Mononuclear cell (primary cell): Measurements from ENCODE around the gene PSMB11. TPM values are rescaled to one million over a fixed set of nuclear protein-coding genes. Genes with fewer than 3 reads are reported as not detected.

Experiments used
- H3K27me3 ChIP-seq: 2 replicates; pipeline ENCODE4 v1.6.0; 2011; ENCODE audit warnings: low read length, control low read depth; ENCODE audit not compliant: insufficient read depth
- H3K4me1 ChIP-seq: 2 replicates; pipeline ENCODE4 v1.5.1; 2011; ENCODE audit warnings: mild to moderate bottlenecking, low read length, control low read depth; ENCODE audit not compliant: insufficient read depth
- H3K4me3 ChIP-seq: 2 replicates; pipeline ENCODE4 v1.5.1; 2011; ENCODE audit warnings: mild to moderate bottlenecking, low read length, moderate library complexity
- H3K9me3 ChIP-seq: 2 replicates; pipeline ENCODE4 v1.5.1; 2011; ENCODE audit warnings: low read depth, mild to moderate bottlenecking, control low read depth, low read length
- total RNA-seq: library from RNA; depleted of rRNA; stranded (reverse); fragments of >200 nt; gene quantifications from one replicate; pipeline ENCODE4 v1.2.3, GENCODE V29; 2012

The PSMB11 gene
- total RNA-seq, 1 donor, result not detected

- no peaks in the 10 kb centered on the region for H3K27me3 ChIP-seq
- H3K4me3 ChIP-seq, result peak within 1 kb of the TSS; percentile 47
- H3K9me3 ChIP-seq, result no peaks in the 10 kb centered on the region
- peaks cover 20% of the 10 kb centered on the region for H3K4me1 ChIP-seq
These were observed 15.1 kb downstream of the PSMB11 start, which contains the start of gene CDH24 for GRCh38 chr14:23056956-23057756. Gene CDH24 (minus strand): TSS chr14:23057520. CDS start chr14:23055733, 1,787 bp downstream.

GRCh38 chr14:23057757-23058653 is 16.0 kb downstream of the PSMB11 start:
- Histone ChIP-seq H3K4me1 (peaks cover 20% of the 10 kb centered on the region), H3K9me3 (no peaks in the 10 kb centered on the region), H3K27me3 (no peaks in the 10 kb centered on the region), H3K4me3 (peak overlapping the region; percentile 47)

GRCh38 chr14:23058654-23059504 is 16.9 kb downstream of the PSMB11 start:
- peaks cover 20% of the 10 kb centered on the region for H3K4me1 ChIP-seq
- H3K9me3 ChIP-seq, result no peaks in the 10 kb centered on the region
- H3K27me3 ChIP-seq, result no peaks in the 10 kb centered on the region
- no peak overlapping the region for H3K4me3 ChIP-seq

- Histone ChIP-seq H3K4me3 (no peak overlapping the region), H3K27me3 (no peaks in the 10 kb centered on the region), H3K4me1 (peaks cover 20% of the 10 kb centered on the region), H3K9me3 (no peaks in the 10 kb centered on the region)
These were observed 18.7 kb downstream of the PSMB11 start for GRCh38 chr14:23060536-23061260.

GRCh38 chr14:23062002-23062401 is 20.0 kb downstream of the PSMB11 start:
- Histone ChIP-seq H3K4me3 (no peak overlapping the region), H3K27me3 (no peaks in the 10 kb centered on the region), H3K4me1 (peaks cover 10% of the 10 kb centered on the region), H3K9me3 (no peaks in the 10 kb centered on the region)

- Histone ChIP-seq H3K27me3 (no peaks in the 10 kb centered on the region), H3K4me3 (no peak overlapping the region), H3K9me3 (no peaks in the 10 kb centered on the region), H3K4me1 (peaks cover 4% of the 10 kb centered on the region)
These were observed 21.6 kb downstream of the PSMB11 start for GRCh38 chr14:23063601-23064000.

- H3K27me3 ChIP-seq, result no peaks in the 10 kb centered on the region
- no peaks in the 10 kb centered on the region for H3K9me3 ChIP-seq
- no peak overlapping the region for H3K4me3 ChIP-seq
- H3K4me1 ChIP-seq, result peaks cover 28% of the 10 kb centered on the region
These were observed 24.4 kb downstream of the PSMB11 start for GRCh38 chr14:23066368-23066767.

GRCh38 chr14:23066855-23067744 is 25.1 kb downstream of the PSMB11 start:
- Histone ChIP-seq H3K9me3 (no peaks in the 10 kb centered on the region), H3K4me1 (peaks cover 35% of the 10 kb centered on the region), H3K27me3 (no peaks in the 10 kb centered on the region), H3K4me3 (no peak overlapping the region)

- no peak overlapping the region for H3K4me3 ChIP-seq
- H3K27me3 ChIP-seq, result no peaks in the 10 kb centered on the region
- no peaks in the 10 kb centered on the region for H3K9me3 ChIP-seq
- peaks cover 38% of the 10 kb centered on the region for H3K4me1 ChIP-seq
These were observed 26.1 kb downstream of the PSMB11 start for GRCh38 chr14:23067847-23068788.

GRCh38 chr14:23068789-23069412 is 26.9 kb downstream of the PSMB11 start:
- Histone ChIP-seq H3K4me1 (peaks cover 38% of the 10 kb centered on the region), H3K9me3 (no peaks in the 10 kb centered on the region), H3K27me3 (no peaks in the 10 kb centered on the region), H3K4me3 (no peak overlapping the region)

GRCh38 chr14:23069413-23069806 is 27.4 kb downstream of the PSMB11 start:
- H3K27me3 ChIP-seq, result no peaks in the 10 kb centered on the region
- no peaks in the 10 kb centered on the region for H3K9me3 ChIP-seq
- peaks cover 38% of the 10 kb centered on the region for H3K4me1 ChIP-seq
- no peak overlapping the region for H3K4me3 ChIP-seq
